WTC11 (cell line): ENCODE results near the gene DCTN5. TPM values are rescaled to one million over a fixed set of nuclear protein-coding genes. Genes with fewer than 3 reads are reported as not detected.

Source experiments
- ATAC-seq: fragments of 200-7000 bp; cut with Tn5 transposase; 2 replicates; pipeline ENCODE4 v1.10.0; 2021; ENCODE audit warnings: mild to moderate bottlenecking, moderate library complexity
- CTCF ChIA-PET: fragments of 300-600 bp; sonication (Branson Sonifier 250); formaldehyde crosslinking; loops from one replicate; lab custom pipeline; 2021; ENCODE audit warnings: antibody characterized with exemption; lab: Charles Lee
- POLR2A ChIA-PET: fragments of 350-600 bp; sonication (Branson Sonifier 250); formaldehyde crosslinking; loops from one replicate; lab custom pipeline; 2021; ENCODE audit warnings: antibody characterized with exemption; lab: Charles Lee
- DNase-seq: peaks from one replicate; pipeline ENCODE4 v3.0.0; 2021; ENCODE audit warnings: low spot score
- H3K27ac Mint-ChIP-seq: 2 replicates; pipeline ENCODE4 v1.8.0; 2021; ENCODE audit warnings: mixed read lengths
- H3K27me3 Mint-ChIP-seq: 2 replicates; pipeline ENCODE4 v1.8.0; 2021; ENCODE audit warnings: low read depth, mild to moderate bottlenecking, moderate library complexity, mixed read lengths
- H3K36me3 Mint-ChIP-seq: 2 replicates; pipeline ENCODE4 v1.8.0; 2021; ENCODE audit warnings: mixed read lengths
- H3K4me1 Mint-ChIP-seq: 2 replicates; pipeline ENCODE4 v1.8.0; 2022; ENCODE audit warnings: mixed read lengths
- H3K4me3 Mint-ChIP-seq: 2 replicates; pipeline ENCODE4 v1.8.0; 2021; ENCODE audit warnings: mild to moderate bottlenecking, moderate library complexity, mixed read lengths
- H3K9me3 Mint-ChIP-seq: 2 replicates; pipeline ENCODE4 v1.8.0; 2021; ENCODE audit warnings: mixed read lengths
- ATF6 ChIP-seq: sonication (generic); formaldehyde crosslinking; IDR thresholded peaks from 2 replicates; pipeline ENCODE4 v1.8.1; 2023; ENCODE audit warnings: mild to moderate bottlenecking, missing genetic modification reagents
- ELF4 ChIP-seq: sonication (generic); formaldehyde crosslinking; IDR thresholded peaks from 2 replicates; pipeline ENCODE4 v1.8.1; 2022; ENCODE audit warnings: low read depth, mild to moderate bottlenecking, moderate library complexity, missing genetic modification reagents
- ERG ChIP-seq: fragments of 250-450 bp; sonication (Bioruptor Pico); IDR thresholded peaks from 2 replicates; pipeline ENCODE4 v1.8.0; 2021; ENCODE audit warnings: mild to moderate bottlenecking
- FOXK1 ChIP-seq: sonication (generic); formaldehyde crosslinking; IDR thresholded peaks from 2 replicates; pipeline ENCODE4 v1.8.0; 2022; ENCODE audit warnings: mild to moderate bottlenecking, moderate library complexity, missing genetic modification reagents
- GABPB1 ChIP-seq: sonication (generic); formaldehyde crosslinking; IDR thresholded peaks from 2 replicates; pipeline ENCODE4 v1.8.1; 2023; ENCODE audit warnings: mild to moderate bottlenecking, missing genetic modification reagents
- JAZF1 ChIP-seq: fragments of 250-450 bp; sonication (Bioruptor Pico); IDR thresholded peaks from 2 replicates; pipeline ENCODE4 v1.9.0; 2021; ENCODE audit warnings: moderate library complexity, mild to moderate bottlenecking, inconsistent platforms
- MAX ChIP-seq: sonication (generic); formaldehyde crosslinking; IDR thresholded peaks from 2 replicates; pipeline ENCODE4 v1.8.0; 2022; ENCODE audit warnings: mild to moderate bottlenecking, missing genetic modification reagents
- MYBL2 ChIP-seq: sonication (generic); formaldehyde crosslinking; IDR thresholded peaks from 2 replicates; pipeline ENCODE4 v1.8.1; 2023; ENCODE audit warnings: mild to moderate bottlenecking, moderate library complexity, missing genetic modification reagents
- NFE2L1 ChIP-seq: sonication (generic); formaldehyde crosslinking; IDR thresholded peaks from 2 replicates; pipeline ENCODE4 v1.8.1; 2023; ENCODE audit warnings: missing genetic modification reagents
- PRDM15 ChIP-seq: sonication (generic); formaldehyde crosslinking; IDR thresholded peaks from 2 replicates; pipeline ENCODE4 v1.8.0; 2022; ENCODE audit warnings: missing genetic modification reagents
- PRRX2 ChIP-seq: fragments of 250-450 bp; sonication (Bioruptor Pico); IDR thresholded peaks from 2 replicates; pipeline ENCODE4 v1.8.0; 2021; ENCODE audit warnings: mild to moderate bottlenecking
- RELA ChIP-seq: sonication (generic); formaldehyde crosslinking; IDR thresholded peaks from 2 replicates; pipeline ENCODE4 v1.8.1; 2022; ENCODE audit warnings: missing genetic modification reagents, mild to moderate bottlenecking, borderline replicate concordance
- SMAD4 ChIP-seq: sonication (generic); formaldehyde crosslinking; IDR thresholded peaks from 2 replicates; pipeline ENCODE4 v1.8.0; 2022; ENCODE audit warnings: mild to moderate bottlenecking, missing genetic modification reagents
- TEAD4 ChIP-seq: sonication (generic); formaldehyde crosslinking; IDR thresholded peaks from 2 replicates; pipeline ENCODE4 v1.8.0; 2022; ENCODE audit warnings: mild to moderate bottlenecking, missing genetic modification reagents
- ZBTB21 ChIP-seq: sonication (generic); formaldehyde crosslinking; IDR thresholded peaks from 2 replicates; pipeline ENCODE4 v1.8.1; 2023; ENCODE audit warnings: mild to moderate bottlenecking, missing genetic modification reagents, borderline replicate concordance
- ZNF416 ChIP-seq: fragments of 250-450 bp; sonication (Bioruptor Pico); IDR thresholded peaks from 2 replicates; pipeline ENCODE4 v1.9.0; 2021; ENCODE audit warnings: mild to moderate bottlenecking, inconsistent platforms
- ZNF423 ChIP-seq: fragments of 250-450 bp; sonication (Bioruptor Pico); IDR thresholded peaks from 2 replicates; pipeline ENCODE4 v2.1.2; 2022; ENCODE audit warnings: mild to moderate bottlenecking, moderate library complexity
- total RNA-seq: library from RNA; stranded (reverse); gene quantifications from 3 replicates; pipeline ENCODE4 v1.2.3, GENCODE V29; 2021

Gene DCTN5
- total RNA-seq, 1 experiment from 2014 or later, result 65.8 TPM

GRCh38 chr16:23694644-23695373 is 53.5 kb downstream of the DCTN5 start (continued):
- TF ChIP-seq ZNF423 (CRISPR knock-in tag), result no peak
- peak; percentile 100 for TF ChIP-seq PRDM15 (CRISPR knock-in tag)
- TF ChIP-seq TEAD4 (CRISPR knock-in tag), result no peak
- TF ChIP-seq FOXK1 (CRISPR knock-in tag), result peak; percentile 54
- TF ChIP-seq RELA, result no peak
- 0 out of 2 replicates have a peak, but pooled peaks have one; percentile 44 for TF ChIP-seq MYBL2 (CRISPR knock-in tag)
- no peak for TF ChIP-seq ELF4 (CRISPR knock-in tag)
- TF ChIP-seq, all 79 proteins: peak for 15

- DNase-seq (no peak), ATAC-seq (no peak)
- H3K9me3 Mint-ChIP-seq, result no peaks in the 10 kb centered on the region
- peaks cover 4% of the 10 kb centered on the region for H3K36me3 Mint-ChIP-seq
- H3K27me3 Mint-ChIP-seq, result no peaks in the 10 kb centered on the region
- POLR2A ChIA-PET, result interaction anchor here (0.6 to 0.7 kb wide), 2 partner anchors 28 to 287 kb away, joined by 3 read pairs; no protein-coding TSS in a partner anchor
- peaks cover 18% of the 10 kb centered on the region for H3K4me1 Mint-ChIP-seq
- CTCF ChIA-PET, result interaction anchor here (0.6 to 0.8 kb wide), 2 partner anchors 16 to 79 kb away, joined by 3 to 4 read pairs; no protein-coding TSS in a partner anchor
- peak overlapping the region; percentile 2 for H3K4me3 Mint-ChIP-seq
- H3K27ac Mint-ChIP-seq, result no peak overlapping the region
- TF ChIP-seq ZNF416 (CRISPR knock-in tag) (no peak), GABPB1 (CRISPR knock-in tag) (no peak), MAX (CRISPR knock-in tag) (no peak), ZBTB21 (no peak), PRRX2 (CRISPR knock-in tag) (no peak), ELF4 (CRISPR knock-in tag) (no peak), SMAD4 (CRISPR knock-in tag) (no peak), FOXK1 (CRISPR knock-in tag) (no peak), ATF6 (CRISPR knock-in tag) (no peak), NFE2L1 (CRISPR knock-in tag) (no peak), JAZF1 (CRISPR knock-in tag) (no peak), ERG (CRISPR knock-in tag) (no peak)
- TF ChIP-seq, all 79 proteins: peak for 0
These were observed 54.5 kb downstream of the DCTN5 start for GRCh38 chr16:23695756-23696155.
